Gastrocnemius medialis (tissue), 4 donors: Measurements from ENCODE around the gene DOP1B.

ENCODE experiments used
- POLR2A ChIP-seq, 2 donors: fragments of 450-650 bp; IDR thresholded peaks; one replicate each; pipeline ENCODE4 v1.6.1; 2017; ENCODE audit warnings: antibody characterized with exemption in 2 of 2, mild to moderate bottlenecking in 2 of 2, moderate library complexity in 2 of 2
- TF ChIP-seq, protein P1 (sequence below), 5 experiments: fragments of 450-650 bp in 3 of 5; fragments of 200-600 bp in 2 of 5; sonication (generic) in 2 of 5; IDR thresholded peaks in 4 of 5; conservative IDR thresholded peaks in 1 of 5; 1 replicate in 4 of 5; 2 replicates in 1 of 5; pipeline ENCODE4 v1.5.1; 2016 to 2019; ENCODE audit warnings: antibody characterized with exemption in 5 of 5, mild to moderate bottlenecking in 3 of 5, moderate library complexity in 3 of 5

DNA sequence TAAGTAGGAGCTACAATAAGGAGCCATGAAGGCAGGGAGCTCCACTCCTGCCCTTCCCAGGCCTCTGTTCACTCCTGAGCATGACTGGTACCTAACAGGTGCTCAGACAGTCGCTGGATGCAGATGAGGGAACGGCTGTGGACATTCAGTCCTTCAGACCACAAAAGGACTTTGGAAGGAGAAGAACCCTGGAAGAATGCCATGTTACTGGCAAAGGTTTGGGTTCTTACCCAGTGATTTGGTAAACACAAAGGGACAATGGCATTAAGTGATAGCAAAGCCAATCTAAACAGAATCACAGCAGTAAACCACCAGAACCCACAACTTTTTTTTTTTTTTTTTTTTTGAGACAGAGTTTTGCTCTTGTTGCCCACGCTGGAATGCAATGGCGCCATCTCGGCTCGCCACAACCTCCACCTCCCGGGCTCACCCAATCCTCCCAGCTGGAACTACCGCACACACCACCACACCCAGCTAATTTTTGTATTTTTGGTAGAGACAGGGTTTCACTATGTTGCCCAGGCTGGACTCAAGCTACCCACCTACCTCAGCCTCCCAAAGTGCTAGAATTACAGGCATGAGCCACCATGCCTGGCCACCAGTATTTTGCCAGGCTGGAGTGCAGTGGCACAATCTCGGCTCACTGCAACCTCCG lies 29.2 kb upstream of the DOP1B start:
- TF ChIP-seq POLR2A (IDR thresholded peaks at IDR 0.05) = no peak
- TF ChIP-seq, protein P1, sequence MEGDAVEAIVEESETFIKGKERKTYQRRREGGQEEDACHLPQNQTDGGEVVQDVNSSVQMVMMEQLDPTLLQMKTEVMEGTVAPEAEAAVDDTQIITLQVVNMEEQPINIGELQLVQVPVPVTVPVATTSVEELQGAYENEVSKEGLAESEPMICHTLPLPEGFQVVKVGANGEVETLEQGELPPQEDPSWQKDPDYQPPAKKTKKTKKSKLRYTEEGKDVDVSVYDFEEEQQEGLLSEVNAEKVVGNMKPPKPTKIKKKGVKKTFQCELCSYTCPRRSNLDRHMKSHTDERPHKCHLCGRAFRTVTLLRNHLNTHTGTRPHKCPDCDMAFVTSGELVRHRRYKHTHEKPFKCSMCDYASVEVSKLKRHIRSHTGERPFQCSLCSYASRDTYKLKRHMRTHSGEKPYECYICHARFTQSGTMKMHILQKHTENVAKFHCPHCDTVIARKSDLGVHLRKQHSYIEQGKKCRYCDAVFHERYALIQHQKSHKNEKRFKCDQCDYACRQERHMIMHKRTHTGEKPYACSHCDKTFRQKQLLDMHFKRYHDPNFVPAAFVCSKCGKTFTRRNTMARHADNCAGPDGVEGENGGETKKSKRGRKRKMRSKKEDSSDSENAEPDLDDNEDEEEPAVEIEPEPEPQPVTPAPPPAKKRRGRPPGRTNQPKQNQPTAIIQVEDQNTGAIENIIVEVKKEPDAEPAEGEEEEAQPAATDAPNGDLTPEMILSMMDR (IDR thresholded peaks at IDR 0.05 in 4 of 5, conservative IDR thresholded peaks at IDR 0.05 in 1 of 5) = no peak
